ENCODE measurements around the gene COA1. TPM values are rescaled to one million over a fixed set of nuclear protein-coding genes. Genes with fewer than 3 reads are reported as not detected.
"Not testable (repeated sequence)": the region's sequence is repeated elsewhere in the genome, so short reads cannot be mapped to it uniquely, and the experiment has no call there.

Gene COA1
- total and polyA plus RNA-seq, 7 experiments from 2014 or later = 51.3 to 86.6 (median 67.0) TPM

DNA sequence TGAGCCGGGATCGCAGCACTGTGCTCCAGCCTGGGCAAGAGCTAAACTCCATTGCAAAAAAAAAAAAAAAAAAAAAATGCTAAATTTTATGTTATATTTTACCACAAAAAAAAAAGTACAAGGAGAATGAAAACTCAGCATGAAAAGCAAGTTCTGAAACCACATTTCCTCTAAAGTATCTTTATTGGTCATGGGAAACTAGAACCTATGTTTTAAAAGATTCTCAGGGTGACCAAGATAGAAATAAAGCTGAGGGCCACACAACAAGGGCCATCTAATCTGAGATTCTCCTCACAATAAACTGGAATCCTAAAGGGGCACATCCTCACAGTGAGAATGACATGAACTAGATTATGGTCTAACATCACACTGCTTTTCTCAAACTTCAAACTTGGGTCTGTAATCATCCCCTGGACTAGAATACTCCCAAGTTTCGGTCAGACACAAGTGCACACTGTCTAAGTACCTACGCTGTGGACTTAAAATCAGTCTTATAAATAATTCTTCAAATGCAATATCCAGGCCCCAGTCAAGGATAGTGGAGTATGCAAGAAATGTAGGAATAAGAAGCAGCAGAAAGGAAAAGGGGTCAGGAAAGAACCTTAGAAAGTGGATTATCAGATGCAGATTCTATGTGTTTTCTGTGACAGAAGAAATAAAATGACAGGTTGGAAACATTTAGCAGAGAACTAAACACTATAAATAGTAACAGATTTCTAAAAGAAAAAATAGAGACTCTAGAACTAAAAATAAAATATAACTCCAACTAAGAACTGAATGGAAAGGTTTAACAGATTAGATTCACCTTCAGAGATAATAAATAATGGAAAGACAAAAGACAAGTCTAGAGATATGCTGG is 49.9 kb downstream of the COA1 start:
- Mint-ChIP-seq H3K4me1 (peaks cover 38 to 92% (median 86%) of the 10 kb centered on the region in 7 donors), H3K36me3 (peaks cover 0 to 20% (median 8%) of the 10 kb centered on the region in 5 donors), H3K27ac (peak overlapping the region; percentile 30 to 95 (median 87)), H3K27me3 (no peaks in the 10 kb centered on the region), H3K9me3 (peaks cover 0 to 7% (median 0%) of the 10 kb centered on the region in 11 donors), H3K4me3 (peak overlapping the region in 9 of 10 donors; percentile 21 to 72 (median 51))
- no peaks in the 10 kb centered on the region for H3K36me3 ChIP-seq (ENCODE audit: control insufficient read depth in 2 of 3, insufficient read depth in 3 of 3, low read length in 3 of 3)
- intact Hi-C loops (cut with micrococcal nuclease) = loop anchor here in 1 of 2 donors (1.0 to 5.0 kb wide), 3 partner anchors 9 to 32 kb away; no protein-coding TSS in a partner anchor
- H3K27me3 ChIP-seq (ENCODE audit: control insufficient read depth in 2 of 2, insufficient read depth in 2 of 2, low read length in 2 of 2) = no peaks in the 10 kb centered on the region
- CTCF ChIA-PET = interaction anchor here (0.7 kb wide), 2 partner anchors 19 to 97 kb away, joined by 3 read pairs; partner anchors contain the start of gene STK17A
- peaks cover 22 to 24% of the 10 kb centered on the region in 2 donors for H3K4me1 ChIP-seq (ENCODE audit: control insufficient read depth in 2 of 2, insufficient read depth in 2 of 2, low read length in 2 of 2)
- no peak for ATAC-seq
- peak in 3 of 9 donors; percentile 16 to 34 (median 22) for DNase-seq
- peak overlapping the region; percentile 21 for H3K27ac ChIP-seq (ENCODE audit: low read depth, low read length)
- no peaks in the 10 kb centered on the region for H3K9me3 ChIP-seq (ENCODE audit: control insufficient read depth in 2 of 3, low read length in 3 of 3)
- POLR2A ChIA-PET = interaction anchor here (0.6 to 1.9 kb wide), 6 partner anchors 10 to 97 kb away, joined by 3 to 12 read pairs (median 4); partner anchors contain the start of gene STK17A
- H3K4me3 ChIP-seq (ENCODE audit: low read length) = no peak overlapping the region

DNA sequence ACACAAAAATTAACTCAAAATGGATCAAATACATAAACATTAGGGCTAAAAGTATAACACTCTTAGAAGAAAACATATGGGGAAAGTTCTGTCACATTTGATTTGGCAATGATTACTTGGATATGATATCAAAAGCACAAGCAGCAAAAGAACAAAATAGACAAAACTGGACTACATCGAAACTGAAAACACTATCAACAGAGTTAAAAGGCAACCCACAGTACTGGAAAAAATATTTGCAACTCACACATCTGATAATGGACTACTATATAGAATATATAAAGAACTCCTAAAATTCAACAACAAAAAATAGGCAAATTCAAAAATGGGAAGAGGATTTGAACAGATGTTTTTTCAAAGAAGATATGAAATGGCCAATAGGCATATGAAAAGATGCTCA is 51.0 kb downstream of the COA1 start:
- POLR2A ChIA-PET = interaction anchor here (1.4 to 1.6 kb wide), 2 partner anchors 18 to 28 kb away, joined by 5 read pairs; no protein-coding TSS in a partner anchor

DNA sequence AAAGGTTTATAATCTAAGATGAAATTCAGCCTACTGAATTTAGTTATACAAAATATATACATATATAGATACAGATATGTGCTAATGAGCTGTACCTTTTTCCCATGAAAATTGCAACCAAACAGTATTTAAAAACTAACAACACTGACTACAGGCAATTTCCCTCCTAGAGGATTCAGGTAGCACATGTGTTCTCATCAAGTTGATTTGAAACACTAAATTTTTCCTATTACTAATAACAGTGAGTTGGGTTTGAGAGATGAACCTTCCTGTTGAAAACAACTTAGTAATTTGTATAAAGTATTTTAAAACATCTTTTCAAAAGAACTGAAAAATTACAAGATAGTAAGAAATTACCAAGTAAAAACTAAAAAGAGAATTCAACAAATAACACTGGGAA is 51.5 kb downstream of the COA1 start:
- Histone ChIP-seq H3K9me3 (ENCODE audit: control insufficient read depth in 2 of 3, low read length in 3 of 3) (no peaks in the 10 kb centered on the region), H3K36me3 (ENCODE audit: control insufficient read depth in 2 of 3, insufficient read depth in 3 of 3, low read length in 3 of 3) (no peaks in the 10 kb centered on the region), H3K27ac (ENCODE audit: low read depth, low read length) (no peak overlapping the region), H3K4me1 (ENCODE audit: control insufficient read depth in 2 of 2, insufficient read depth in 2 of 2, low read length in 2 of 2) (peaks cover 16 to 24% of the 10 kb centered on the region in 2 donors), H3K4me3 (ENCODE audit: low read length) (no peak overlapping the region), H3K27me3 (ENCODE audit: control insufficient read depth in 2 of 2, insufficient read depth in 2 of 2, low read length in 2 of 2) (no peaks in the 10 kb centered on the region)
- peaks cover 2 to 31% (median 5%) of the 10 kb centered on the region in 5 donors for H3K36me3 Mint-ChIP-seq
- H3K27ac Mint-ChIP-seq = peak overlapping the region in 8 of 9 donors; percentile 6 to 91 (median 82)
- POLR2A ChIA-PET = interaction anchor here (0.7 to 1.6 kb wide), 3 partner anchors 17 to 117 kb away, joined by 3 to 5 read pairs (median 5); no protein-coding TSS in a partner anchor
- intact Hi-C loops (cut with micrococcal nuclease) = loop anchor here in 1 of 2 donors (1.0 to 2.0 kb wide), 3 partner anchors 9 to 21 kb away; no protein-coding TSS in a partner anchor
- H3K4me3 Mint-ChIP-seq = peak overlapping the region in 7 of 10 donors; percentile 3 to 67 (median 50)
- DNase-seq = no peak
- peaks cover 0 to 15% (median 2%) of the 10 kb centered on the region in 11 donors for H3K9me3 Mint-ChIP-seq
- CTCF ChIA-PET = interaction anchor here (1.2 kb wide), 1 partner anchor 95 kb away, joined by 6 read pairs; the partner anchor contains the start of gene STK17A
- no peak for ATAC-seq
- H3K27me3 Mint-ChIP-seq = no peaks in the 10 kb centered on the region
- H3K4me1 Mint-ChIP-seq = peaks cover 43 to 92% (median 88%) of the 10 kb centered on the region in 7 donors

More for the DNA sequence above, 51.0 kb downstream of the COA1 start:
- H3K9me3 ChIP-seq (ENCODE audit: control insufficient read depth in 2 of 3, low read length in 3 of 3) = no peaks in the 10 kb centered on the region
- intact Hi-C loops (cut with micrococcal nuclease) = loop anchor here in 1 of 2 donors (1.0 to 2.0 kb wide), 3 partner anchors 9 to 20 kb away; no protein-coding TSS in a partner anchor
- Mint-ChIP-seq H3K4me3 (peak overlapping the region in 9 of 10 donors; percentile 3 to 67 (median 50)), H3K4me1 (peaks cover 43 to 92% (median 87%) of the 10 kb centered on the region in 7 donors), H3K27me3 (no peaks in the 10 kb centered on the region), H3K36me3 (peaks cover 0 to 26% (median 3%) of the 10 kb centered on the region in 5 donors), H3K27ac (peak overlapping the region in 8 of 9 donors; percentile 6 to 91 (median 82)), H3K9me3 (peaks cover 0 to 12% (median 0%) of the 10 kb centered on the region in 11 donors)
- peak overlapping the region; percentile 21 for H3K27ac ChIP-seq (ENCODE audit: low read depth, low read length)
- H3K4me1 ChIP-seq (ENCODE audit: control insufficient read depth in 2 of 2, insufficient read depth in 2 of 2, low read length in 2 of 2) = peaks cover 16 to 24% of the 10 kb centered on the region in 2 donors
- DNase-seq (no peak), ATAC-seq (no peak)
- no peaks in the 10 kb centered on the region for H3K27me3 ChIP-seq (ENCODE audit: control insufficient read depth in 2 of 2, insufficient read depth in 2 of 2, low read length in 2 of 2)
- H3K4me3 ChIP-seq (ENCODE audit: low read length) = no peak overlapping the region
- CTCF ChIA-PET = no interaction called here
- no peaks in the 10 kb centered on the region for H3K36me3 ChIP-seq (ENCODE audit: control insufficient read depth in 2 of 3, insufficient read depth in 3 of 3, low read length in 3 of 3)

DNA sequence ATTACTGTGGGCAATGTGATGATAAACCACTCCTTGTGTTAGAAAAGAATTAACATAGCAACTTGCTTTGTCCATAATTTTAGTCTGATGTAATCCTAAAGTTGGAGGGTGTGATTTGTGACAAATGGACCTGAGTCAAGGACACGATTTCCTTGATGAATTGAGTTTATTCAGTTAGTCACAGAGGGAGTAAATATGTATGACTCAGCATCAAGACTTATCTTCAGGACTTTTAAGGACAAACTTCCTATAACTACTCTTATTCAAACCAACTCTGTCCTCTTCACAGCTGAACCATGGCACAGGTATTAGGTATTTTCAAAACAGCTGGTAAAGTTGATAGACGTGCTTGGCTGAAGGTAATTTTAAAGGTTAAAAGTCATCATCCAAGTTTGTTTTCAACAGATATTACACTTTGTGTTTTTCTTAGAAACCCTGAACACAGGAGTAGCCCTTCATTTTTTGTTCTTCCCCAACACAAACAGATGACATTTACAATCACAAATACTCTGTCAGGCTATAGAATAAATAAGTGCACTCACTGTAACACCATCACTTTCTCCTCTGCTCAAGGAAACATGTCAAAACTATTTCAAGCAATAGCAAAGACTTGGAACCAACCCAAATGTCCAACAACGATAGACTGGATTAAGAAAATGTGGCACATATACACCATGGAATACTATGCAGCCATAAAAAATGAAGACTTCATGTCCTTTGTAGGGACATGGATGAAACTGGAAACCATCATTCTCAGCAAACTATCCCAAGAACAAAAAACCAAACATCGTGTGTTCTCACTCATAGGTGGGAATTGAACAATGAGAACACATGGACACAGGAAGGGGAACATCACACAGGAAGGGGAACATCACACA is 54.5 kb downstream of the COA1 start:
- ATAC-seq = no peak
- Mint-ChIP-seq H3K4me1 (peaks cover 39 to 92% (median 81%) of the 10 kb centered on the region in 7 donors), H3K9me3 (peaks cover 0 to 29% (median 5%) of the 10 kb centered on the region in 11 donors), H3K27me3 (no peaks in the 10 kb centered on the region), H3K4me3 (no peak overlapping the region), H3K27ac (peak overlapping the region in 3 of 9 donors; percentile 35 to 72 (median 63)), H3K36me3 (peaks cover 7 to 50% (median 22%) of the 10 kb centered on the region in 5 donors)
- intact Hi-C loops (cut with micrococcal nuclease) = no loop called here
- Histone ChIP-seq H3K4me1 (ENCODE audit: control insufficient read depth in 2 of 2, insufficient read depth in 2 of 2, low read length in 2 of 2) (peaks cover 21 to 29% of the 10 kb centered on the region in 2 donors), H3K27ac (ENCODE audit: low read depth, low read length) (no peak overlapping the region), H3K36me3 (ENCODE audit: control insufficient read depth in 2 of 3, insufficient read depth in 3 of 3, low read length in 3 of 3) (no peaks in the 10 kb centered on the region), H3K9me3 (ENCODE audit: control insufficient read depth in 2 of 3, low read length in 3 of 3) (no peaks in the 10 kb centered on the region), H3K27me3 (ENCODE audit: control insufficient read depth in 2 of 2, insufficient read depth in 2 of 2, low read length in 2 of 2) (no peaks in the 10 kb centered on the region), H3K4me3 (ENCODE audit: low read length) (no peak overlapping the region)
- CTCF ChIA-PET = no interaction called here
- no peak for DNase-seq
- POLR2A ChIA-PET = interaction anchor here (1.0 to 1.5 kb wide), 4 partner anchors 9 to 41 kb away, joined by 3 to 4 read pairs (median 3); no protein-coding TSS in a partner anchor

- H3K4me3 ChIP-seq (ENCODE audit: low read length); intact Hi-C loops (cut with micrococcal nuclease); H3K36me3 ChIP-seq (ENCODE audit: control insufficient read depth in 2 of 3, insufficient read depth in 3 of 3, low read length in 3 of 3); H3K9me3 ChIP-seq (ENCODE audit: control insufficient read depth in 2 of 3, low read length in 3 of 3); H3K27me3 ChIP-seq (ENCODE audit: control insufficient read depth in 2 of 2, insufficient read depth in 2 of 2, low read length in 2 of 2); H3K27me3 Mint-ChIP-seq; DNase-seq; CTCF ChIA-PET; ATAC-seq; H3K27ac ChIP-seq (ENCODE audit: low read depth, low read length): not testable (repeated sequence)
- peaks cover 12 to 17% of the 10 kb centered on the region in 2 donors for H3K4me1 ChIP-seq (ENCODE audit: control insufficient read depth in 2 of 2, insufficient read depth in 2 of 2, low read length in 2 of 2)
- POLR2A ChIA-PET = interaction anchor here (0.8 to 1.5 kb wide), 4 partner anchors 11 to 24 kb away, joined by 3 read pairs; no protein-coding TSS in a partner anchor
- H3K4me3 Mint-ChIP-seq = peak overlapping the region in 1 of 10 donors; percentile 3
- H3K9me3 Mint-ChIP-seq = peaks cover 0 to 31% (median 5%) of the 10 kb centered on the region in 11 donors
- H3K27ac Mint-ChIP-seq = peak overlapping the region in 1 of 9 donors; percentile 58
- H3K36me3 Mint-ChIP-seq = peaks cover 13 to 53% (median 31%) of the 10 kb centered on the region in 5 donors
- H3K4me1 Mint-ChIP-seq = peaks cover 40 to 92% (median 84%) of the 10 kb centered on the region in 7 donors
These were observed 55.9 kb downstream of the COA1 start for GRCh38 chr7:43673243-43673976.

Measured in naive thymus-derived CD4-positive, alpha-beta T cell (primary cell).